Measurements from ENCODE around the gene FRMD1. TPM values are rescaled to one million over a fixed set of nuclear protein-coding genes. Genes with fewer than 3 reads are reported as not detected.

Gene FRMD1
- total RNA-seq, 1 donor = under 0.01 TPM

GRCh38 chr6:168102315-168102985 is 23.4 kb upstream of the FRMD1 start:
- no peaks in the 10 kb centered on the region for H3K9me3 ChIP-seq (ENCODE audit: low read depth, low read length)
- no peak overlapping the region for H3K27ac ChIP-seq (ENCODE audit: low read depth, low read length)
- no peaks in the 10 kb centered on the region for H3K4me1 ChIP-seq (ENCODE audit: insufficient read depth, low read length)
- H3K27me3 ChIP-seq (ENCODE audit: insufficient read depth, low read length) = peaks cover 12% of the 10 kb centered on the region
- H3K4me3 ChIP-seq (ENCODE audit: insufficient read depth, low read length) = no peak overlapping the region
- H3K36me3 ChIP-seq (ENCODE audit: insufficient read depth, low read length) = no peaks in the 10 kb centered on the region
- H3K4me2 ChIP-seq (ENCODE audit: insufficient read depth, low read length) = no peak overlapping the region
- H2AFZ ChIP-seq (ENCODE audit: low read length) = no peak overlapping the region
- DNase-seq (ENCODE audit: insufficient read length, low spot score, missing footprints) = peak; percentile 79
- TF ChIP-seq, protein P1, sequence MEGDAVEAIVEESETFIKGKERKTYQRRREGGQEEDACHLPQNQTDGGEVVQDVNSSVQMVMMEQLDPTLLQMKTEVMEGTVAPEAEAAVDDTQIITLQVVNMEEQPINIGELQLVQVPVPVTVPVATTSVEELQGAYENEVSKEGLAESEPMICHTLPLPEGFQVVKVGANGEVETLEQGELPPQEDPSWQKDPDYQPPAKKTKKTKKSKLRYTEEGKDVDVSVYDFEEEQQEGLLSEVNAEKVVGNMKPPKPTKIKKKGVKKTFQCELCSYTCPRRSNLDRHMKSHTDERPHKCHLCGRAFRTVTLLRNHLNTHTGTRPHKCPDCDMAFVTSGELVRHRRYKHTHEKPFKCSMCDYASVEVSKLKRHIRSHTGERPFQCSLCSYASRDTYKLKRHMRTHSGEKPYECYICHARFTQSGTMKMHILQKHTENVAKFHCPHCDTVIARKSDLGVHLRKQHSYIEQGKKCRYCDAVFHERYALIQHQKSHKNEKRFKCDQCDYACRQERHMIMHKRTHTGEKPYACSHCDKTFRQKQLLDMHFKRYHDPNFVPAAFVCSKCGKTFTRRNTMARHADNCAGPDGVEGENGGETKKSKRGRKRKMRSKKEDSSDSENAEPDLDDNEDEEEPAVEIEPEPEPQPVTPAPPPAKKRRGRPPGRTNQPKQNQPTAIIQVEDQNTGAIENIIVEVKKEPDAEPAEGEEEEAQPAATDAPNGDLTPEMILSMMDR (IDR thresholded peaks at IDR 0.05; ENCODE audit: extremely low read depth, low read depth, low read length) = no peak
- H3K79me2 ChIP-seq (ENCODE audit: insufficient read depth, low read length) = no peaks in the 10 kb centered on the region
- H4K20me1 ChIP-seq (ENCODE audit: insufficient read depth, low read length) = no peaks in the 10 kb centered on the region

DNA sequence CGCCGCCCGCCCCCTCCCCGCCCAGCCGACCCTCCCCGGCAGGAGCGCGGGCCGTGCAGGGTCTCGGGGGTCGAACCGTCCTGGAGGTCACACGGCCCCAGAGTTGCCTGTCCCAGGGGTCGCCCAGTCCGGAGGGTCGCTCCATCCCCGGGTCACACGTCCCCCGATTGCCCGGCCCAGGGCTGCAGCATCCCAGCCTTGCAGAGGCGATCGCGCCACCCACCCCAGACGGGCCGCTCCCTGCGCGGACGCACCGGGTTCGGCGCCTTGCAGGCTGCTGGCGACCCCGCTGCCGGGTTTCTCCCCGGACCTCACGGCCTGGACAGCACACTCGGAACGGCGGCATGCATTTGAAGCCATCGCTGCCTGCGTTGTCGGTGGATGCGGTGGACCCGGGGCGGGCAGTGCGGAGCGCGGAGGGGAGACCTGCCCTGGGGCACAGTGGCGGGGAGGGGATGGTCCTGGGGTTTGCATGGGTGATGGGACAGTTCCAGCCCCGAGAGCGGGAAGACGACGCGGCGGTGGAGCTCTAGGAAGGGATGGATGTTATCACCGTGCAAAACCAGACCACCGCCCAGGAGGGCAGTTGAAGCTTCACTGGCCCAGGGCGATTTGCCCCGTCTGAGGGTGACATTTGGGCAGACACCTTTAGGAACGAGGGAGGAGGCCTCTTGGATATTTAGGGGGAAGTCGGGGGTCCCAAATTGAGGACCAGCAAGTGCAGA is 22.7 kb upstream of the FRMD1 start:
- DNase-seq (ENCODE audit: insufficient read length, low spot score, missing footprints) = peak; percentile 77
- TF ChIP-seq, protein P1 (IDR thresholded peaks at IDR 0.05; ENCODE audit: extremely low read depth, low read depth, low read length) = no peak
- Histone ChIP-seq H3K4me2 (ENCODE audit: insufficient read depth, low read length) (no peak overlapping the region), H3K27me3 (ENCODE audit: insufficient read depth, low read length) (peaks cover 12% of the 10 kb centered on the region), H2AFZ (ENCODE audit: low read length) (no peak overlapping the region), H3K27ac (ENCODE audit: low read depth, low read length) (no peak overlapping the region), H4K20me1 (ENCODE audit: insufficient read depth, low read length) (no peaks in the 10 kb centered on the region), H3K36me3 (ENCODE audit: insufficient read depth, low read length) (no peaks in the 10 kb centered on the region), H3K4me3 (ENCODE audit: insufficient read depth, low read length) (no peak overlapping the region), H3K4me1 (ENCODE audit: insufficient read depth, low read length) (no peaks in the 10 kb centered on the region), H3K9me3 (ENCODE audit: low read depth, low read length) (no peaks in the 10 kb centered on the region), H3K79me2 (ENCODE audit: insufficient read depth, low read length) (no peaks in the 10 kb centered on the region)

DNA sequence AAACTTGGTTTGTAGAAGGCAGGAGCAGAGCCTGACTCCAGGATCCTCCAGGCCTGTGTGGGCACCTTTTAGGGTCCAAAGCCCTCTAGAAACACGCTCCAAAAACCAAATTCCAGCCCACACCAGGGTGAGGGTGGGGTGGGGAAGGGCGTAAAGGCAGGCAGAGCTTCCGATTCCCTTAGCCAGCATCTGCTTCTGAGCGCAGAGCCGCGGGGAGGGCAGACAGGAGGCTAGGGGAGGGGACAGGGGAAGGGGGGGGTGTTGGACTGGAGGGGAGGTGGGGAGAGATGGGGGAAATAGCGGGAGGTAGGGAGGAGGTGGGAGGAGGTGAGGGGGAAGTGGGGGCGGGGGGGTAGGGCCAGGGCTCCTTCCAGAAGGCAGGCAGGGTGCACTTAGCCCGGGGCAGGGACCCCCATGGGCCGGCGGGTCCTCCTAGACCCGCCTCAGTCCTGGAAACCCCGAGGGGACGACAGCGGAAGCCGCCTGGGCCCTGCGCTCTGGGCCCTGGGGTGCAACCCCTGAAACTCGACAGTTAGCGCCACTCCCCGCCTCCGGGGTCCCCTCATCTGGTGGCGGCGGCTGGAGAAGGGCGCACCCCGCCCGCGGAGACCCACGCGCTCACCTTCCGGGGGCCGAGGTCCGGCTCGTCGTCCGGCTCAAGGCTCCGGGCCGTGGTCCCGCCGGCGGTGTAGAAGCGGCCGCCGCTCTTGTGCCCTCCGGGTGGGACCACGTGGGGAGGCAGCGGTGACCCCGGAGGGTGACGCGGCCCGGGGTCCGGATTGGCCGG is 22.0 kb upstream of the FRMD1 start:
- Histone ChIP-seq H3K4me2 (ENCODE audit: insufficient read depth, low read length) (no peak overlapping the region), H4K20me1 (ENCODE audit: insufficient read depth, low read length) (no peaks in the 10 kb centered on the region), H2AFZ (ENCODE audit: low read length) (no peak overlapping the region), H3K4me1 (ENCODE audit: insufficient read depth, low read length) (no peaks in the 10 kb centered on the region), H3K4me3 (ENCODE audit: insufficient read depth, low read length) (no peak overlapping the region), H3K27me3 (ENCODE audit: insufficient read depth, low read length) (peaks cover 12% of the 10 kb centered on the region), H3K36me3 (ENCODE audit: insufficient read depth, low read length) (no peaks in the 10 kb centered on the region), H3K79me2 (ENCODE audit: insufficient read depth, low read length) (no peaks in the 10 kb centered on the region), H3K27ac (ENCODE audit: low read depth, low read length) (no peak overlapping the region), H3K9me3 (ENCODE audit: low read depth, low read length) (no peaks in the 10 kb centered on the region)
- DNase-seq (ENCODE audit: insufficient read length, low spot score, missing footprints) = peak; percentile 88
- TF ChIP-seq, protein P1 (IDR thresholded peaks at IDR 0.05; ENCODE audit: extremely low read depth, low read depth, low read length) = no peak

All from osteoblast (primary cell).